Stomach smooth muscle (tissue), 2 donors: ENCODE data around the gene SMIM35.

Experiments used
- H3K27ac ChIP-seq: one replicate; pipeline ENCODE4 v1.7.0; 2013; ENCODE audit warnings: mild to moderate bottlenecking, low read length, inconsistent platforms
- H3K27me3 ChIP-seq, 2 donors: one replicate each; pipeline ENCODE4 v1.7.0; 2013; ENCODE audit warnings: low read length in 2 of 2; ENCODE audit not compliant: insufficient read depth in 2 of 2, control insufficient read depth in 1 of 2
- H3K36me3 ChIP-seq, 2 donors: one replicate each; pipeline ENCODE4 v1.7.0; 2013; ENCODE audit warnings: low read length in 2 of 2; ENCODE audit not compliant: control insufficient read depth in 2 of 2, insufficient read depth in 2 of 2
- H3K4me1 ChIP-seq: one replicate; pipeline ENCODE4 v1.7.0; 2013; ENCODE audit warnings: low read length; ENCODE audit not compliant: control insufficient read depth, insufficient read depth
- H3K4me3 ChIP-seq, 2 donors: one replicate each; pipeline ENCODE4 v1.7.0; 2013; ENCODE audit warnings: low read length in 2 of 2
- H3K9ac ChIP-seq, 2 donors: one replicate each; pipeline ENCODE4 v1.7.0; 2013; ENCODE audit warnings: low read length in 2 of 2, mild to moderate bottlenecking in 1 of 2
- H3K9me3 ChIP-seq, 2 donors: one replicate each; pipeline ENCODE4 v1.7.0; 2013; ENCODE audit warnings: low read length in 2 of 2; ENCODE audit not compliant: control insufficient read depth in 2 of 2
- donor health status: healthy.
- donor health status: Pancreatic carcinoma.

The SMIM35 gene

DNA sequence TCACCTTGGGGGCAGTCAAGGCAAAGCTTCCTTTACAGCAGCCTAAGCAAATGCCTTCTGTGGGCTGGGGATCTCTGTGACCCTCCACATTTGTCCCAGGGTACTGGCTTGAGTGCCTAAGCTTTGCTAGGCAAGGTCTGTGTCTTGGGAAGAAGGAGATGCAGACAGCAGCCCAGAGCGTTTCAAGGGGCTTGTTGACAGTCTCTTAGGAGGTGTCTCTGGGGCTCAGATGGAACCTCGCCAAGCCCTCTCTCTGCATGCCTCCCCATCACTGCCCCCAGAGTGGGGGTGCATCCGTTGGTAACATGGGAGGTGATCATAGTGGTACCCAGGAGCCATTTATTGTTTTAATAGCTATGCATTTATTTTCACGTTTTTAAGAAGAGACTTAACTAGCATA, 39.0 kb downstream of the SMIM35 start:
- Histone ChIP-seq H3K9ac (no peak overlapping the region), H3K36me3 (no peaks in the 10 kb centered on the region), H3K4me1 (peaks cover 2% of the 10 kb centered on the region), H3K27ac (no peak overlapping the region), H3K4me3 (no peak overlapping the region), H3K9me3 (no peaks in the 10 kb centered on the region), H3K27me3 (no peaks in the 10 kb centered on the region)

DNA sequence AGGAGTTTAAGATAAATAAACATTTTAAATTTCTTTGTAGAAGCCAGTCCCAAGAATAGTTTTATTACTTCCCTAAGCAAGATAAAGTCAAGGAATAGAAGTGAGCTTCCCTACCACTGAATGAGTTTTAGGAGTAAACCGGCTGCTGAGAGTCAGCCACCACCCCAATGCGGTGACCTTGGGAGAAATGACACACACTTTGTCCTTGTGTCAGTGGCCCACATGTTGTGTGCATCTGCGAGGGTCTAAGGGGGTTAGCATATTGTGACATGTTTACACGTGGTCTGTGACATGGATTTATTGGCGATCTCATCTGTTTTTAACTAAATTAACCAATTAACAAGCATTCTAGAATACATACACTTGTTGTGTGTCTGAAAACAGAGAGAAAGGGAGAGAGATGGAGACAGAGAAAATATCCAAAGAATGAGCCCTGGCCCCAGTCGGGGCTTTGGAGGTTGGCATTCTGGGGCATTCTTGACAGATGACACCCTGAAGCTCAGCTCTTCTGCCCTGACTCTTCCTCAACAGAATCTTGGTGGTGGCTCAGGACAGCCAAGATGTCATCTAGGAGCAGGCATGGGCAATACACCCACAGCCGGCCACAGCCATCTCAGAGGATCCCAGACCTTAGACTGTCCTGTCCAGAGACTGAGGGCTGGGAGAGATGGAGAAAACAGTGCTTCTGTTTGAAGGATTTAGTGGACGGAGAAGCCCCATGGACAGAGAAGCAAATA, 39.6 kb downstream of the SMIM35 start:
- Histone ChIP-seq H3K36me3 (no peaks in the 10 kb centered on the region), H3K4me3 (no peak overlapping the region), H3K9ac (no peak overlapping the region), H3K27me3 (no peaks in the 10 kb centered on the region), H3K9me3 (no peaks in the 10 kb centered on the region), H3K27ac (no peak overlapping the region), H3K4me1 (peaks cover 1% of the 10 kb centered on the region)

DNA sequence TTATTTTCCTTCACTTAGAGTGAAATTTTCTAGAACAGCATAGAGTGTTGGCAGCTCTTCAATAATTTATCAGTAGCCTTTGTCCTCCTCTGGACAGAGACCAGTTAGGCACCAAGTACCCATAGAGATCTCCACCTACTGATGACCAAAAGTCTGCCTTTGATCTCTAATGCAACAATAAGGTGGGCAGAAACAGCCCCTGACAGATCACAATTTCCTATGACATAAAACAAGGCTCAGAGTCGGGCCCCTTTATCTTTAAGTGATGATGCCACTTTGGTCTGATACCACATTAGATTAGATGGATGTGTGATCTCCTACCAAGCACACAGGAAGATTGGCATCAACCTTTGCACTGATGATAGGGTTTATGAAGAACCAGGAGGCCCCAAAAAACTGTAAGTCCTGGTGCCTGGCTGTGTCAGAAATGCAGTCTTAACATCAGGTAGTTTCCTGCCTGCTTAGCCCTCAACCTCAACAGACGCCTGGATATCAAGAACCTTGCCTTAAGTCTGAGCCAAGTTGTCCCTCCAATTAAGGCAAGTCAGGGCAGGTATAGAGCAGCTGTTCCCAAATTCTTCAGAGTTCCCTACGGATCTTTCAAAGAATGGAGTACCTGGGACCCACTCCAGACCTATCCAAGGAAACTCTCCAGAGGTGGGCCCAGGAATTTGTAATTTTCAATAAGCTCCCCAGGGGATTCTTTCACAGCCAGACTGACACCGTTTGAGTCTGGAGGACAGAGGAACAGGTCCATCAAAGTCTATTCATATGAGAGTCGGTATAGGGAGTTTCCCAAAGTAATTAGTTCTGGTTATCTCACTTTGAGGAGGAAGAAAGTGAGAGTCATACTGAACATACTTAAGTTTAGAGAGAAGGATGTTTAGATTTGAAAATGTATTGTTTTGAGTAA, 40.5 kb downstream of the SMIM35 start:
- H3K27me3 ChIP-seq: no peaks in the 10 kb centered on the region
- H3K27ac ChIP-seq: no peak overlapping the region
- H3K4me3 ChIP-seq: no peak overlapping the region
- H3K4me1 ChIP-seq: no peaks in the 10 kb centered on the region
- H3K36me3 ChIP-seq: no peaks in the 10 kb centered on the region
- H3K9ac ChIP-seq: no peak overlapping the region
- H3K9me3 ChIP-seq: no peaks in the 10 kb centered on the region

DNA sequence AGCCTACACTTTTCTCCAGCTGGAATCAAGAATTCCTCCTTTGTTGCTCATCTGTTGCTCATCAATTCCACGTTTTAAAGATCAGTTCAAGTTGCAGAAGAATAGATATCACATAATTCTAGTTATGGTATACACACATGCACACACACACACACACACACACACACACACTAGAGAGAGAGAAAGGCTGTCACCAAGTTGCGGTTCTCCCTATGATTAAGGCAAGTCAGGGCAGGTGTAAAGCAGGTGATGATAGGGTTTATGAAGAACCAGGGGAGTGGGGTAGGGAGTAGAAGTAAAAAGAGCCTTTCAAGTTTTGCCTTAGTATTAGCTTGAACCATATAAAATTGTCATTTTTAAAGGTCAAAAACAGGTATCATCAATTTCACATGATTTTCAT, 41.6 kb downstream of the SMIM35 start:
- Histone ChIP-seq H3K36me3 (no peaks in the 10 kb centered on the region), H3K4me1 (no peaks in the 10 kb centered on the region), H3K9me3 (no peaks in the 10 kb centered on the region), H3K27me3 (no peaks in the 10 kb centered on the region), H3K4me3 (no peak overlapping the region), H3K27ac (no peak overlapping the region), H3K9ac (no peak overlapping the region)

DNA sequence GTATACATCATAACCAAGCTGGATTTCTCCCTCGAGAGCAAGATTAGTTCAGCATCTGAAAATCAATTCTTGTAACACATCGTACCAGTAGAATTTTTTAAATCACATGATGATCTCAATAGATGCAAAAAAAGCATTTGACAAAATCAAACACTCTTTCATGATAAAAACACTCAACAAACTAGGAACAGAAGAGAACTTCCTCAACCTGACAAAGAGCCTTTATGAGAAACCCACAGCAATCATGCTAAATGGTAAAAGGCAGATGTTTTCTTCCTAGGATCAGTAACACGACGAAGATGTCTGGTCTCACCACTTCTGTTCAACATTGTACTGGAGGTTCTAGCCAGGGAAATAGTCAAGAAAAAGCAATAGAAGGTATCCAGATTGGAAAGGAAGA, 44.0 kb downstream of the SMIM35 start:
- H3K36me3 ChIP-seq: no peaks in the 10 kb centered on the region
- no peaks in the 10 kb centered on the region for H3K9me3 ChIP-seq
- H3K27me3 ChIP-seq: no peaks in the 10 kb centered on the region
- H3K4me1 ChIP-seq: no peaks in the 10 kb centered on the region
- H3K27ac ChIP-seq: no peak overlapping the region
- no peak overlapping the region for H3K4me3 ChIP-seq
- no peak overlapping the region for H3K9ac ChIP-seq

DNA sequence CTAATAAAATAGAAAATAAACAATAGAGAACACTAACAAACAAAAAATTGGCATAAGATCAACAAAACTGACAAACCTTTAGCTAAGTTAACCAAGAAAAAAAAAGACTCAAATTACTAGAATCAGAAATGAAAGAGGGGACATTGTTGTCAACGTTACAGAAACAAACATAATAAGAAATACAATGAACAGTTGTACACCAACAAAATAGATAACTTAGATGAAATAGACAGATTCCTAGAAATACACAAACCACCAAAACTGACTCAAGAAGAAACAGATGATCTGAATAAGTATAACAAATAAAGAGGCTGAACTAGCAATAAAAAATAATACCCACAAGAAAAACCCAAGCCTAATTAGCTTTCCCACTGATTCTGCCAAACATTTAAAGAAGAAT, 44.6 kb downstream of the SMIM35 start:
- no peak overlapping the region for H3K9ac ChIP-seq
- no peaks in the 10 kb centered on the region for H3K36me3 ChIP-seq
- H3K27ac ChIP-seq: no peak overlapping the region
- H3K4me3 ChIP-seq: no peak overlapping the region
- H3K4me1 ChIP-seq: no peaks in the 10 kb centered on the region
- peaks cover 0 to 2% of the 10 kb centered on the region in 2 donors for H3K27me3 ChIP-seq
- no peaks in the 10 kb centered on the region for H3K9me3 ChIP-seq

DNA sequence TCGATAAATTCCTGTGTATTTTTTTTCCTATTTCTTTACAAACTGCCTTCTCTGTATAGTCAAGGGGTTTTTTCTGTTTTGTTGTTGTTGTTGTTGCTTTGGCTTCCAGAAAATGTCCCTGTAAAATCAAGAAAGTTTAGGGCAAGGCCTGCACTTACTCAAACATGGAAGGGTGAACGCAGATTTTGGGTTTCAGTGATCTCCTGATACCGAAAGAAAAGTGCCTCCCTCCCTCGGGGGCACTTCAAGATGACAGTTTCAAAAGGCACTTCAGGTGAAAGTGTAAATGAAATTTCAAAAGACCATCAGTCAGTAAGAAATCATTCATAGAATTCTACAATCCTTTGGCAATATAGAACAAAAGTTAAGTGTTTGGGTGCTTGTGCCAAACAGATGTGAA, 53.3 kb downstream of the SMIM35 start:
- H3K4me3 ChIP-seq: no peak overlapping the region
- H3K36me3 ChIP-seq: no peaks in the 10 kb centered on the region
- no peak overlapping the region for H3K27ac ChIP-seq
- peaks cover 2% of the 10 kb centered on the region in 2 donors for H3K27me3 ChIP-seq
- H3K9me3 ChIP-seq: no peaks in the 10 kb centered on the region
- no peak overlapping the region for H3K9ac ChIP-seq
- no peaks in the 10 kb centered on the region for H3K4me1 ChIP-seq

DNA sequence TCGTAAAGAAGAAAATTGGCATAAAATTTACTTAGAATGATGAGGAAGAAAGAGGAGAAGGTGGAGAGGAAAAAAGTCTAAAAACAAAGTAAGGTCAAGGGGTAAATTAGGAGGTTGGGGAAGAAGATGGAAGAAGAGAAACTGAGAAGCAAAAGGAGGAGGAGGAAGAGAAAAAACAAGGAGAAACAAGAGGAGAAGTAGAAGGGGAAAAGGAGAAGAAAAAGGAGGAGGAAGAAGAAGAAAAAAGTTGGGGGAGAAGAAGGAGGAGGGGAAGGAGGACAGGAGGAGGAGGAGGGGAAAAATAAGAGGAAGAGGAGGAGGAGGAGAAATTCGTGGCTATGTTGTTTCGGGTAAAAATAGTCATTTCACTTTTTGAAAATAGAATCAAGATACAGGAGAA, 58.1 kb downstream of the SMIM35 start:
- Histone ChIP-seq H3K9me3 (no peaks in the 10 kb centered on the region), H3K4me3 (no peak overlapping the region), H3K27ac (no peak overlapping the region), H3K4me1 (no peaks in the 10 kb centered on the region), H3K9ac (no peak overlapping the region), H3K27me3 (peaks cover 0 to 2% of the 10 kb centered on the region in 2 donors), H3K36me3 (no peaks in the 10 kb centered on the region)

DNA sequence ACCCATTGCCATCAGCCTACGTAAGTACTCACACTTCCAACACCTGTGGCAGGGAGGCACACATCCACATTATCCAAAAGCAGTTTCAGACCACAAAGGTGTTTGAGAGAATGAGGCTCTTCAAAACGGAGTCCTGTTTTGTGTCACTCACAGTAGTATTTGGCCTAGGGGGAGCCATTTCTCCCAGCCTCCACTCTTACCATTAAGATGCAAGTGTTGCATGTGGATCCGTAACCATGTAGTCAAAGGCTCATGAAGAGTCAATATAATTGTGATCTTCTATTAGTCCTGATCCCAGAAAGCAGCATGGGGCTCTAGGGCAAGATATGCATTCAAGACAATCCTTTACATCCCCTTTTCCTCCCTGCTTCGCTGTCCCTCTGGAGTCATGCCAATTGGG, 59.1 kb downstream of the SMIM35 start:
- H3K27me3 ChIP-seq: peaks cover 0 to 2% of the 10 kb centered on the region in 2 donors
- no peaks in the 10 kb centered on the region for H3K4me1 ChIP-seq
- H3K27ac ChIP-seq: no peak overlapping the region
- H3K9me3 ChIP-seq: no peaks in the 10 kb centered on the region
- H3K36me3 ChIP-seq: no peaks in the 10 kb centered on the region
- no peak overlapping the region for H3K4me3 ChIP-seq
- H3K9ac ChIP-seq: no peak overlapping the region

DNA sequence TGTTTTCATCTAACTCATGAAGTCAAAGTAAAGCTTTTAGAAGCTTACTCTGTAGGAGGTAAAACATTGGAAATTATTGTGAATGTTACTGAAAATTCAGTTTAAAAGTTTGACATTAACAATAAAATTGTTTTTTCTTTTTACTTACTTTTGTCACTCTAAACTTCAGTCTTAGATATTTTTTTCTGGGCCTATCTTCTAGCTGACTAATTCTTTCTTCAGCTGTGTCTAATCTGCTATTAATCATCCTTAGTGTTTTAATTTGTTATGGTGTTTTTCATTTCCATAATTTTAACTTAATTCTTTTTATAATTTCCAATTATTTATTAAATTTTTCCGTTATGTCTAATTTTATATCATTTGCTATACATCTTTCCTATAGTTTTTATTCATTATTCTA, 65.6 kb downstream of the SMIM35 start:
- H3K9ac ChIP-seq: no peak overlapping the region
- H3K36me3 ChIP-seq: no peaks in the 10 kb centered on the region
- no peak overlapping the region for H3K27ac ChIP-seq
- H3K9me3 ChIP-seq: no peaks in the 10 kb centered on the region
- H3K27me3 ChIP-seq: peaks cover 0 to 2% of the 10 kb centered on the region in 2 donors
- H3K4me3 ChIP-seq: no peak overlapping the region
- H3K4me1 ChIP-seq: no peaks in the 10 kb centered on the region

DNA sequence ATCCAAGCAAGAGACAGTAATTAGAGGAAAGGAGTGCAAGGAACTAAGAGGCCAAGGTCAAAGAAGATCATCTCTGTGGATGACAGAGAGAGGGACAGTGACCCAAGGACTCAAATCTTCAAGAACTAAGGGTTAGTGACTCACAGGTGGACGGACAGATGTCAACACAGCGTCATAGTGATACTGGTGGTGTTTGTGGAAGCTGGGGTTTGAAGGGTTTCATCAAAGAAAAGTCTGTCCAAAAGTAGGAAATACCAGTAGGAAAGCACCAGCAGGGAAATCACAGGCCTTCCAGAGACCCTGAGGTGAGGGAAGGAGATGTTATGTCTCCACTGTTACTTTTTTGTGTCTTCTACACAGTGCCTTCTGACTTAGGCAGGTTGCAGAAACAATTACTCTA, 68.4 kb downstream of the SMIM35 start:
- no peak overlapping the region for H3K4me3 ChIP-seq
- H3K36me3 ChIP-seq: no peaks in the 10 kb centered on the region
- no peaks in the 10 kb centered on the region for H3K9me3 ChIP-seq
- H3K27me3 ChIP-seq: peaks cover 3 to 5% of the 10 kb centered on the region in 2 donors
- no peak overlapping the region for H3K27ac ChIP-seq
- no peak overlapping the region for H3K9ac ChIP-seq
- no peaks in the 10 kb centered on the region for H3K4me1 ChIP-seq
